Activated T-cell treated with anti-CD3 and anti-CD28 coated beads, Interleukin-2, amount 50 U/mL, for 1 hour (primary cell): ENCODE data around the gene ACTL9.

Source experiments
- DNase-seq: peaks from one replicate; pipeline ENCODE4 v3.0.0-alpha.2; 2020

ACTL9 gene

GRCh38 chr19:8684001-8684902 is 14.3 kb downstream of the ACTL9 start:
- DNase-seq, result no peak

GRCh38 chr19:8682931-8683330 is 15.7 kb downstream of the ACTL9 start:
- DNase-seq, result no peak

DNA sequence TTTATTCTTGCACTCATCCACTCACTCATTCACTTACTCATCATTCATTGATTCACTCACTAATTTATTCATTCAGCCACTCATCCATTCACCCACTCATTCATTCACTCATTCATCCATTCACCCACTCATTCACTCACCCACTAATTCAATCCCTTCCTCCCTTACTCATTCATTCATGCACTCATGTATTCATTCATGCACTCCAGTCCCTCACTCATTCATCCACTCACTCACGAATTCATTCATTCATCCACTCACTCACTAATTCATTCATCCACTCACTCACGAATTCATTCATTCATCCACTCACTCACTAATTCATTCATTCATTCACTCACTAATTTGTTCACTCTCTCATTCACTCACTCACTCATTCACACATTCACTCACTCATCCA is 16.1 kb downstream of the ACTL9 start:
- DNase-seq, result no peak

GRCh38 chr19:8681345-8682029 is 17.1 kb downstream of the ACTL9 start:
- no peak for DNase-seq

- DNase-seq, result no peak
Measured at GRCh38 chr19:8680676-8681344, 17.8 kb downstream of the ACTL9 start.

DNA sequence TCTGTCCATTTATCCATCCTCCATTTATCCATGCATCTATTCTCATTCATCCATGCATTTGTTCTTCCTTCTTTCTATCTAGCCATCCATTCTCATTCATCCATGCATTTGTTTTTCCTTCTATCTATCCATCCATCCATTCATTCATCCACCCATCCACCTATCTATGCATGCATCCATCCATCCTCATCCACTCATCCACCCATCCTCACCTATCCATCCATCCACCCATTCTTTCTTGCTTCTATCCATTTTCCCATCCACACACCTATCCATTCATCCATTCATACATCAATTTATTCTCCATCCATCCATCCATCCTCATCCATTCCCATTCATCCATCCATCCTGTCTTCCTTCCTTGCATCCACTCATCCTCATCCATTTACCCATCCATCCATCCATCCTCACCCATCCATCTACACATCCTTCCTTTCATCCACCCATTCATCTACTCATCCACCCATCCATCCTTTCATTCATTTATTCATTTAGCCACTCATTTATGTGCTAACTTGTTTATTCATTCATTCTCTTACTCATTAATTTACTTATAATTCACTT is 20.3 kb downstream of the ACTL9 start:
- no peak for DNase-seq

- no peak for DNase-seq
Measured at GRCh38 chr19:8675066-8675465, 23.5 kb downstream of the ACTL9 start.

GRCh38 chr19:8673276-8673891 is 25.2 kb downstream of the ACTL9 start:
- no peak for DNase-seq

- no peak for DNase-seq
Measured at GRCh38 chr19:8666814-8667405, 31.7 kb downstream of the ACTL9 start.

GRCh38 chr19:8665468-8666213 is 33.0 kb downstream of the ACTL9 start:
- no peak for DNase-seq

- DNase-seq, result no peak
Measured at GRCh38 chr19:8664671-8665057, 33.9 kb downstream of the ACTL9 start.

DNA sequence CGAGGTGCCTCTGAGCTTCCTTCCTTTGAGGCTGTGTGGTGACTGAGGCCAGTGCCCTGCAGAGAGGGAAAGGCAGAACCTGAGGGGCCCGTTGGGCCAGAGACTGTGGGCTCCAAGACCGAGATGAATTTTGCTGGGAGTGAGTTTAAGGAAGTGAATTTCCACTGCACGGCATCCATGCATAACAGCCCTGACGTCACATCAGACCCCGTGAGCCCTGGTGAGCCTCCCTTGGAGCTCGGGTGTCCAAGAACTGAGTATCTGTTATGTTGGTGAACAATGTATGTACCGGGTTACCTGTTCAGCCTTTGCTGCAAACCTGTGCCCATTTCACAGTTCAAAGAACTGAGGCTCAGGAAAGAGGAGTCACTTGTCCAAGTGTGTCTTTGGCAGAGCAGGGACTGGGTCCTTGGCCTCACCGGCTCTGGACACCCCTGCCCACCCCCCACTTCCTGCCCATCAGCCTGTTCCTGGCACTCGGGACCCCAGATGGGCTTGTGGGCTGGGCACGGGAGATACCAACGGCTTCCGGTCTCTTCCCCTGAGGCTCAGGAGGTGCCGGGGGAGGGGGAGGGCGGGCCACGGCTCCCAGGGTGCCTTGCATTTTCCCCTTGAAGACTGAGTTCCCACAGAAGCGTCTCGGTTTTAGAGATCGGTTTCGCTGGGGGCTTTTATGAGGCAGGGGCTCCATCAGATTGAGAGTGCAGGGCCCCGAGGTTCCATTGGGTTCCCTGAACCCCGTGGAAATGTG is 34.5 kb downstream of the ACTL9 start:
- peak; percentile 34 for DNase-seq

DNA sequence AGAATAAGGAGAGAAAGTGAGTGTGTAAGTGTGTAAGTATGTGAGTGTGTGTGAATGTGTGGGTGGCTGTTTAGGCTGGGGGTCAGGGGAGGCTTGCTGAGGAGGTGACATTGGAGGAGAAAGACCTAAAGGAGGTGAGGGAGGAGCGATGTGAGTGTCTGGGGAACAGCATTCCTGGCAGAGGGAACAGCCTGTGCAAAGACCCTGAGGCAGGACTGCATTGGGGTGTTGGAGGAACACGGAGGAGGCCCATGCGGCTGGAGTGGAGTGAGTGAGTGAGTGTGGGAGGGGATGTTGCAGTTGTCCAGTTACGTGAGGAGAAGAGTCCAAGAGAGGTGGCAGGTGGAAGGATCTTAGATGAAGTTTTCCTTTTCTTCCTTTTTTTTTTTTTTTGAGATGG is 36.3 kb downstream of the ACTL9 start:
- DNase-seq, result no peak

- DNase-seq, result no peak
Measured at GRCh38 chr19:8659905-8660304, 38.7 kb downstream of the ACTL9 start.

- DNase-seq, result no peak
Measured at GRCh38 chr19:8657869-8658268, 40.7 kb downstream of the ACTL9 start.

- DNase-seq, result peak; percentile 54
Measured at GRCh38 chr19:8655340-8655709, 43.3 kb downstream of the ACTL9 start.

- peak; percentile 74 for DNase-seq
Measured at GRCh38 chr19:8654591-8655339, 43.8 kb downstream of the ACTL9 start.

- no peak for DNase-seq
Measured at GRCh38 chr19:8648240-8648639, 50.4 kb downstream of the ACTL9 start.
